Caco-2 (cell line): ENCODE data around the gene PRKAA2. TPM values are rescaled to one million over a fixed set of nuclear protein-coding genes. Genes with fewer than 3 reads are reported as not detected.

Experiments
- BruUV-seq: library from RNA; stranded (reverse); fragments of 400-500 nt; replicated peaks from 2 replicates; lab custom pipeline; 2021; lab: Mats Ljungman, UMichigan
- CTCF ChIA-PET: fragments of 300-600 bp; sonication (Branson Sonifier 250); formaldehyde crosslinking; loops from one replicate; lab custom pipeline; 2022; ENCODE audit warnings: antibody characterized with exemption; lab: Charles Lee
- POLR2A ChIA-PET: fragments of 300-600 bp; sonication (Branson Sonifier 250); formaldehyde crosslinking; loops from one replicate; lab custom pipeline; 2022; ENCODE audit warnings: antibody characterized with exemption; lab: Charles Lee
- DNase-seq, 2 experiments: peaks; one replicate each; pipeline versions ENCODE4 v3.0.0 to v3.0.0-alpha.2; 2020 to 2022
- H3K27me3 ChIP-seq: replicated peaks from 2 replicates; pipeline ENCODE4 v1.6.0; 2011; ENCODE audit warnings: low read length; ENCODE audit not compliant: control insufficient read depth, insufficient read depth
- H3K36me3 ChIP-seq: 2 replicates; pipeline ENCODE4 v1.5.1; 2011; ENCODE audit warnings: low read length; ENCODE audit not compliant: control insufficient read depth, insufficient read depth
- H3K4me1 ChIP-seq: fragments of 250-450 bp; sonication (Bioruptor Pico); 2 replicates; pipeline ENCODE4 v1.5.1; 2020; ENCODE audit warnings: mild to moderate bottlenecking
- H3K4me3 ChIP-seq: 2 replicates; pipeline ENCODE4 v1.5.1; 2011; ENCODE audit warnings: low read depth, mild to moderate bottlenecking, control low read depth, low read length
- H3K9me3 ChIP-seq: fragments of 250-450 bp; sonication (Bioruptor Pico); 2 replicates; pipeline ENCODE4 v1.5.1; 2020; ENCODE audit warnings: mild to moderate bottlenecking, moderate library complexity
- H3K27ac Mint-ChIP-seq: one replicate; pipeline ENCODE4 v1.8.0; 2022; ENCODE audit warnings: mixed read lengths; ENCODE audit not compliant: unreplicated experiment
- H3K27me3 Mint-ChIP-seq: one replicate; pipeline ENCODE4 v1.8.0; 2022; ENCODE audit warnings: mixed read lengths; ENCODE audit not compliant: insufficient read depth, unreplicated experiment
- H3K36me3 Mint-ChIP-seq: one replicate; pipeline ENCODE4 v1.8.0; 2022; ENCODE audit warnings: mild to moderate bottlenecking, mixed read lengths; ENCODE audit not compliant: insufficient read depth, unreplicated experiment
- H3K4me1 Mint-ChIP-seq: one replicate; pipeline ENCODE4 v1.8.0; 2022; ENCODE audit warnings: low read depth, mixed read lengths; ENCODE audit not compliant: unreplicated experiment
- H3K4me3 Mint-ChIP-seq: one replicate; pipeline ENCODE4 v1.8.0; 2022; ENCODE audit warnings: mild to moderate bottlenecking, moderate library complexity, mixed read lengths; ENCODE audit not compliant: unreplicated experiment
- H3K9me3 Mint-ChIP-seq: one replicate; pipeline ENCODE4 v1.8.0; 2022; ENCODE audit warnings: mixed read lengths; ENCODE audit not compliant: unreplicated experiment
- CTCF ChIP-seq, 2 experiments: fragments of 200-600 bp in 1 of 2; IDR thresholded peaks; 1 replicate in 1 of 2; 2 replicates in 1 of 2; pipeline versions ENCODE4 v1.5.1 to v1.8.0; 2011 to 2022; ENCODE audit warnings: antibody characterized with exemption in 1 of 2, control low read depth in 1 of 2, inconsistent platforms in 1 of 2, low read depth in 1 of 2, low read length in 1 of 2, mild to moderate bottlenecking in 1 of 2, moderate library complexity in 1 of 2; ENCODE audit not compliant: insufficient read depth in 1 of 2, severe bottlenecking in 1 of 2, unreplicated experiment in 1 of 2
- intact Hi-C: fragments of 100-400 bp; cut with micrococcal nuclease; formaldehyde crosslinking; loops from one replicate; pipeline ENCODE4 v1.10.0; 2022; ENCODE audit not compliant: unreplicated experiment
- total RNA-seq: library from RNA; stranded (reverse); gene quantifications from 2 replicates; pipeline ENCODE4 v1.2.3, GENCODE V29; 2022

Gene PRKAA2
- total RNA-seq, 1 experiment from 2014 or later, result 5.8 TPM

DNA sequence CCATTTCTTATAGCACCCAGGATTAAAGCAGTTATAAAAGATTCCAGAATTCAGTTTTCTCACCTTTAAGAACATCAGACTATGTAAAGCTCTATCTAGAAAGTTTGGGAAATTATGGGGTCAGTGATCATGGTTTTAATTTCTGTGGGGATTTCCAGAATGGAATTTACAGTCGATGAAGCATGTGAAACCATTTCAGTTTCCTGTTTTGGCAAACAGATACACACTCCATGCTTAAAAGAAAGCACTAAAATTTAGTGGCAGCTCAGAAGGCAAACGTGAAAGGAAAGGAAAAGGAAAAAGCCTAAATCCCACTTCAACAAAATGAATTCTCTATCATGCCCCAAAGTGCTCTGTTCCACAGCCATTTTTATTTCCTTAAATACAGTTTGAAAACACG is 113.7 kb downstream of the PRKAA2 start:
- Histone ChIP-seq H3K27me3 (no peaks in the 10 kb centered on the region), H3K4me3 (no peak overlapping the region), H3K36me3 (no peaks in the 10 kb centered on the region), H3K9me3 (no peaks in the 10 kb centered on the region), H3K4me1 (peaks cover 11% of the 10 kb centered on the region; the same call in 1 of the 2 replicates)
- no TSS peak for BruUV-seq
- no peaks in the 10 kb centered on the region for H3K9me3 Mint-ChIP-seq
- no peaks in the 10 kb centered on the region for H3K27me3 Mint-ChIP-seq
- ChIA-PET POLR2A (no interaction called here), CTCF (interaction anchor here (0.7 to 2.4 kb wide), 2 partner anchors 45 to 48 kb away, joined by 3 to 7 read pairs; no protein-coding TSS in a partner anchor)
- intact Hi-C loops, result loop anchor here (1.0 to 5.0 kb wide), 2 partner anchors 44 to 63 kb away; no protein-coding TSS in a partner anchor
- no peak for TF ChIP-seq CTCF (IDR thresholded peaks at IDR 0.05; ENCODE audit: insufficient read depth in 1 of 2, low read depth in 1 of 2, low read length in 1 of 2, severe bottlenecking in 1 of 2, unreplicated experiment in 1 of 2)
- H3K4me3 Mint-ChIP-seq, result no peak overlapping the region
- H3K27ac Mint-ChIP-seq, result no peak overlapping the region
- H3K4me1 Mint-ChIP-seq, result peaks cover 6% of the 10 kb centered on the region
- no peaks in the 10 kb centered on the region for H3K36me3 Mint-ChIP-seq
- no peak for DNase-seq

Other genes with a start within 250 kb of the PRKAA2 start
- gene PLPP3, start 65.8 kb upstream of the PRKAA2 start, total RNA-seq, result 39.2 and 41.0 TPM in 2 replicates
- 2.7 and 2.9 TPM in 2 replicates for gene FYB2, start 174.1 kb downstream of the PRKAA2 start, total RNA-seq
- gene C8A, start 209.5 kb downstream of the PRKAA2 start, total RNA-seq, result not detected in 2 replicates